Frontal cortex (tissue), 4 donors: ENCODE data around the gene GRID1. TPM values are rescaled to one million over a fixed set of nuclear protein-coding genes. Genes with fewer than 3 reads are reported as not detected.
A peak's percentile ranks its signal among the peaks of the same experiment; 100 is the strongest.
"Not testable (repeated sequence)": the region's sequence is repeated elsewhere in the genome, so short reads cannot be mapped to it uniquely, and the experiment has no call there.

Experiments
- DNase-seq, 2 donors: peaks; one replicate each; pipeline ENCODE4 v3.0.0; 2012; ENCODE audit warnings: low spot score in 2 of 2
- FAIRE-seq: peaks from 2 replicates; lab custom pipeline; 2012; peaks lifted over from hg19 to GRCh38; lab: Jason Lieb, UNC
- total RNA-seq: library from RNA; depleted of rRNA; stranded (reverse); fragments of >200 nt; gene quantifications from one replicate; pipeline ENCODE4 v1.2.3, GENCODE V29; 2014
- donor health status: control.
- donor health status: control.
- donor health status: control.

GRID1 gene
- total RNA-seq, 1 donor from 2014 or later, result 12.6 TPM

DNA sequence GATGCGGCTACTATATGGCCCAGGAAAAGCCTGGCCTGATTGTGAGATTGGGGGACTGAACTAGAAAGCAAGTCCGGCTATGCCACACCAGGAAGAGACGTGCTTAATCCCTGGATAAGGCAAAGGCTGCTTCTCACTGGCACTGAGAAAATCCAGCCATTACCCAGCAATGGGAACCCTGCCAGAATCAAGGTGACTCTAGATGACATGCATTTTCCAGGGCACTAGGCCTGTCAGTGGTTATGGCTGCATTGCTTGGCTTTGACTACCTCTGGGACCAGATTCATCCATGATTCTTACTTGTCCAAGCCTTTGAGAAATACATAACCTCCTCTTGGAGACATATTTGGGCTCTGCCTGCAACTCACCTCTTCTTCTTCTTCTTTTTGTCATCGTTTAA is 317.2 kb downstream of the GRID1 start:
- no peak for DNase-seq
- FAIRE-seq, result no peak

DNA sequence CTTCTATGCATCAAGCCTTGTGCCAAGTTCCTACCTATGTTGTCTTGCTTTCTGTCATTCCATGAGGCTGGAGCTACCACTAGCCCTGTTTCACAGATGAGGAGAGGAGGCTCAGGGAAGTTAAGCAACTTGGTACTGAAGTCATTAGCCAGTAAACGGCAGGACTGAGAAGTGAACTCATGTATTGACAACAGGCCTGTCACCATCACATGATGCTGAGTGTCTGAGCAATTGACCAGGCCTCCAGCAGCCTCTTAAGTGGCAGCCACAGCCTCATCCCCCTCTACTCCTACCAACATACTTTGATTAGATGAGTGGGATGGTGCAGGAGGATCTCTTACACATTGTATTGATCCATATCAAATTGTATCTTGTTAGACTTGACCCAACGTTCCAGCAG is 317.6 kb downstream of the GRID1 start:
- no peak for DNase-seq
- FAIRE-seq, result no peak

DNA sequence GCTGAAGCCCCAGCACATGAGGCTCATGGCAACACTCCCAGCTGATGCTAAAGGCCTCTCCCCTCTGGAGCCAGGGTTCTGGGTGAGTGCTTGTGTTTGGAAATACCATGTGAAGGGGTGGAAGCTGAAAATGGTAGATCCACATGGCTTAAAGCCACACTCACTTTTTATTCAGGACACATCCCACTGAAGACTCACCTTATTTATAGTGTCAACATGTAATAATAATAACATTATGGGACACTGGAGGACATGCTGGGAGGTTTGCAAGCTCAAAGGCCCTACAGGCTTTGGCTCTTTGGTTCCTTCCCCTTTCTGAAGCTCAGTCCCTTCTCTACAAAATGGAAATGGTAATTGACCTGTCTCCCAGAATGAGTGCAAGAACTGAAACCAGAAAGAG is 318.0 kb downstream of the GRID1 start:
- no peak for FAIRE-seq
- DNase-seq, result no peak

- DNase-seq (no peak), FAIRE-seq (no peak)
These were observed 319.0 kb downstream of the GRID1 start for GRCh38 chr10:86047588-86047987.

GRCh38 chr10:86046845-86047460 is 319.6 kb downstream of the GRID1 start:
- DNase-seq, result no peak
- FAIRE-seq, result no peak

DNA sequence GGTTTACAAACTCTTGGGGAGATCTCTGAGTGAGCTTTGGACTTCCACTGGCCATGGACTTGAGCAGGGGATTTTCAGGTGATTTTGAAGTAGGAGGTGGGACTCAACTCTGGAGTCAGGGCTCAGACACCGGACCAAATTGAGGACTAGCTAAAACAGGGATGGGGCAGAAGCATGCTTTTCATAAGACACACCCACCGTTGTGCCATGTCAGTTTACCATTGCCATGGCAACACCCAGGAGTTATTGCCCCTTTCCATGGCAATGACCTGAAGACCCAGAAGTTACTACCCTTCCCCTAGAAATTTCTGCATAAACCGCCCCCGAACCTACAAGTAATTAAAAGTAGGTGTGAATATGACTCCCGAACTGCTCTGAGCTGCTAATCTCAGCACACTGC is 320.7 kb downstream of the GRID1 start:
- FAIRE-seq (no peak), DNase-seq (no peak)

GRCh38 chr10:86044029-86044428 is 322.6 kb downstream of the GRID1 start:
- FAIRE-seq, result no peak

GRCh38 chr10:86043236-86043635 is 323.4 kb downstream of the GRID1 start:
- DNase-seq (no peak), FAIRE-seq (no peak)

More at GRCh38 chr10:86044029-86044428, 322.6 kb downstream of the GRID1 start:
- no peak for DNase-seq

DNA sequence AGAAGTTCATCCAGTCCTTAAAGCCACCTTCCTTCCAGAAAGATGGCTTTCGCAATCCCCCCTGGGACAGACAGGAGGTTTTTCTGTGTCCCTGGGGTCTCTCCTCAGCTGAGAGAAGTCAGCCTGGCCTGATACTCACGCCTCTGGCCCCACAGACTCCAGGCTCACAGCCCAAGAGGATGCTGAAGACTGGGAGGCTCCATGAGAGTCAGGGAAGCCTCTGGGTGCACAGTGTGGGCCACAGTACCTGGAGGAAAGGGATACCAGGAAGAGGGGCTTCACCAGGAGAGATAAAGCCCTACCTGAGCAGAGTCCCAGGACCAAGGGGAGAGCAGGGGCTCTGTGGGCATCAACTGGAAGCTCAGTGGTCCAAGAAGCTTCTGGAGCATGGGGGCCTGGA is 324.4 kb downstream of the GRID1 start:
- DNase-seq (no peak), FAIRE-seq (no peak)

GRCh38 chr10:86041116-86041515 is 325.5 kb downstream of the GRID1 start:
- DNase-seq, result no peak
- no peak for FAIRE-seq

- FAIRE-seq (no peak), DNase-seq (no peak)
These were observed 328.2 kb downstream of the GRID1 start for GRCh38 chr10:86038371-86038770.

DNA sequence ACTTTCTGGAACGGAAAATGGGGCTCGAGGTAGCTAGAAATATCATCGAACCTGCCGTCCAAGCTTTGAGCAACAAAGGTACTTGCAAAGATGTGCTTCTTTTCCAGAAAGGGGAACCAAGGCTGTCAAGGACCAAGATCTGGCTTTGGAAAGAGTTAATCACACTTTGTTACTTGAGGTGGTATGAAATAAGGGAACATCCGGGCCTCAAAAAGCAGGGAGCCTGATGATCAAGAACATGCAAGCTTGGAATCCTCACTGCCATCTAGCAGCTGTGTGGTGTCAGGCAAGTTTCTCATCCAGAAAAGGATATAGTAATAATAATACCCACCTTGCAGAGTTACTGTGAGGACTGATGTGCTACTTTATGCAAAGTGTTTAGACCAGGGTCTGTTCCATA is 329.5 kb downstream of the GRID1 start:
- FAIRE-seq (no peak), DNase-seq (no peak)

GRCh38 chr10:86036544-86036831 is 330.1 kb downstream of the GRID1 start:
- FAIRE-seq (no peak), DNase-seq (no peak)

- DNase-seq (no peak), FAIRE-seq (no peak)
These were observed 330.6 kb downstream of the GRID1 start for GRCh38 chr10:86035791-86036543.

GRCh38 chr10:86034710-86035109 is 331.9 kb downstream of the GRID1 start:
- FAIRE-seq (no peak), DNase-seq (no peak)

DNA sequence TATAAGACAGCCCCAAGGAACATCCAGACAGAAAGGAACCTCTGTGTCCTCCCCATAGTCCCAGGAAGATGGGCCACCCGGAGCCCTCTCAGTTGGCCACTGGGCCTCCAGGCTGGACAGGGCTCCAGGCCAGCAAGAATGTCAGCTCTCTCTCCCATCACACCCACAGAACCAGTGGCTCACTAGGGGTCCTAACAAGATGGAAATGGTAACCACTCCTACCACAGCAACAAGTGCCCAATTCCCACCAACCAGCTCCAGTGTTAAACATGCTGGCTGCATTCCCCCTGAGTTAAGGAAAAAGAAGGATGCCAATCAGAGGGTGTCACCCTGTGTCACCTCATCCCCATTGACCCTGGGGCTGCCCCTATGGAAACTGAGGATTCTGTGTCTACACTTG is 333.0 kb downstream of the GRID1 start:
- FAIRE-seq (no peak), DNase-seq (no peak)

GRCh38 chr10:86032087-86032486 is 334.5 kb downstream of the GRID1 start:
- not testable (repeated sequence) for DNase-seq, FAIRE-seq

GRCh38 chr10:86030312-86030711 is 336.3 kb downstream of the GRID1 start:
- DNase-seq (no peak), FAIRE-seq (no peak)

DNA sequence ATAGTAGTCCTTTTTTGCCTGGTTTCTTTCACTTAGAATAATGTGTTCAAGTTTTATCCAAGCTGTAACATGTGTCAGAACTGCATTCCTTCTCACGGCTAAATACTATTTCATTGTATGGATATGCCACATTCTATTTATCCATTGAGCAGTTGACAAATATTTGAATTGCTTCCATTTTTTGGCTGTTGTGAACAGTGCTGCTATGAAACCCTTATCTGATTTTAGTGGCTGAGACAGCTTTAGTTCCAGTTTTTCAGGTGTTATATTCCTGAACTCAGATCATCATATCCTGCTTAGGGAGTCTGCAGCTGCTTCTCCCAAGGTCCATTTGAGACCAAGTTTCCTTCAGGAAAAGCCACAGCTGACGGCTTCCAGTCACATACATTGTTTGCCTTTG is 339.2 kb downstream of the GRID1 start:
- no peak for DNase-seq
- no peak for FAIRE-seq

- DNase-seq (no peak), FAIRE-seq (no peak)
These were observed 341.1 kb downstream of the GRID1 start for GRCh38 chr10:86025509-86025908.

DNA sequence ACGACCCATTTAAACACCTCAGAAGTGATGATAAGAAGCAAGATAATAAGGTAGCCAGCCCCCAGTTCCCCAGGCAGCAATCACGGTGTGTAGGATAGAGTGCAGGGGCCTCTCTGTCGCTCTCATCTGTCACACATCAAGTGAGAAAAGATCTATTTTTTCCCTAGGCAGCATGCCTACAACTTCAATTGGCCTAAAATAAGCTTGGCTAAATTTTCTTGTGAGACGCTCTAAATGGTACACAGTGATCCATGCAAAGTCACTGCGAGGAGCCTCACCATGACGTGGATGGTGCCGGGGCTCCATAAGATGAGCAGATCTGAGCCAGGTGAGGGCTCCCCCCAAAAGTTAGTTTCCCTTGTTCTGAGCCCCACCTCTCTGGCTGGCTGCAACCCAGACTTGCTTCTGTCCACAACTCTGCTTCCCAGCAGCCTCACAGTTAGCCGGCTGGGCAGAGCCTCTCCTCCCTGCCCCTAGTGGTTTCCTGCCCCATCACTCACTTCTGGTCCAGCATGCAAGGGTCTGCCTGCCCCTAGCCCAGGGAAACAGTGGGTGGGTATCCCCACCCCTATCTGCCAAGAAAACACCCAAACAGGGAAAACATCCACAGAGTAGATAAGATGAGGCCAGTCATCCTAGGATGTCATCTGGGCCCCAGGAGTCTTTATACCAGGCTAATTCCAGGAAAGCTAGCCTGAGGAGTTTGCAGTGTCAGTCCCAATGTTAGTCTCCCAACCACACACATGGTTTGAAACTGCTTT is 342.1 kb downstream of the GRID1 start:
- DNase-seq (peak in 1 of 2 donors; percentile 39), FAIRE-seq (no peak)
